GM19025 (cell line): ENCODE results near the gene NIPAL1.
A peak's percentile ranks its signal among the peaks of the same experiment; 100 is the strongest.

Experiments used
- ATAC-seq: cut with Tn5 transposase; IDR thresholded peaks from one replicate; pipeline ENCODE4 v1.9.1; 2021; ENCODE audit warnings: mild to moderate bottlenecking, low read depth, moderate library complexity; ENCODE audit not compliant: unreplicated experiment

NIPAL1 gene

DNA sequence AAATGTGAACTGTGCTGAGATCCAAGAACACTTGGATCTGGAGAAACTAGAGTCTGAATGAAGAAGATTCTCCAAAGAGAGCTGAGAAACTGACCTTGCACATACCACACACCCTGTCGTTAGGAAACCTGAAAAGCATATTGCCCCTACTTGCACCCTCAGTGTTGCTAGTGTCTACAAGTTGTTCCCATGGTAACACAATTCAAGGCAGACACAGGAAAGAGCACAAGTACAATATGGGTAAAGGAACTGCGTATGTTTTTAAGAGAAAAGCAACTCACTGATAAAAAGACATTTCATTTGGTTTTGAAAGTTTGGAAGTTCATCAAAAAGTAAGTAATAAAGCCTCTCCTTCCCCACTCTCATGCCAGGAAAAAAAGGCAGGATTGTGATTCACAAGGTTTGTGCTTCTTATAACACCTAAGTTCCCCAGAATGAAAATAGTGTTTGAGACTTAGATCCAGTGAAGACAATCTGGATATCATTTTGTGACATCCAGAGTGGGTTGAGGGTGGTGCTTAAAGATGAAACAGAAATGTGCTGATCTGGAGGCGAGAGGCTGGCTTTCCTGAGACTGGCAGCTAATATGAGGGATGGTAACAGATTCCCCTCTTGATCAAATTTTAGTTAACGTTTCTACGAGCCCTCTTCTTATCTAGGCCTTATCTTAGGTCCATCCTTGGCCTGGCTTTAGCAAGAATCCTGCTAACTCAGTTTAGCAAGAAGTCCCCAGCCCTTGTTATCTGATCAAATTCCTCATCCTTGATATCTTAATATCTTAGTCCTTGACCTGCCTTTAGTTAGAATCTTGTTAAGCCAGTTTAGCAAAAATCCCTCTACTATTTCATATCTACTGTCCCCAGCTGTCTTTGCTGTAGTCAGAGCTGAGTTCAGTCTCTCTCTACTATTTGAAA, 42.3 kb downstream of the NIPAL1 start:
- ATAC-seq = no peak

DNA sequence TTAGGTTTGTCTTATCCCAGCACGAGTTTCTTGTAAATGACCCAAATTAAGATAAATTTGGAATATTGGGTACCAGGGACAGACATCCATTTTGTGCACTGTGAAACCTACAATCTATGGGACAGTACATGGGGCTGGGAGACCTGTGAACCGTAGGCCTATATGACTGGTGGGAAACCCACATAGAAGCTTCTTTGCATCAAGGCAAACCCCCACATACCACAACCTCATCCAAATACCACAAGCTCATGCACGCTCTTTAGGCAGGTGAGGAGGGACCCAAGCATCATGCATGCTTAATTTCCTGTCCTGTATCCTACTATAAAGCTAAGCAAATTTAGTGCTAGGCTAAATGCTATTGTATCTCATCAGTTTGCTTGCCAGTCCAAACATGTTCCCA, 47.8 kb downstream of the NIPAL1 start:
- no peak for ATAC-seq

DNA sequence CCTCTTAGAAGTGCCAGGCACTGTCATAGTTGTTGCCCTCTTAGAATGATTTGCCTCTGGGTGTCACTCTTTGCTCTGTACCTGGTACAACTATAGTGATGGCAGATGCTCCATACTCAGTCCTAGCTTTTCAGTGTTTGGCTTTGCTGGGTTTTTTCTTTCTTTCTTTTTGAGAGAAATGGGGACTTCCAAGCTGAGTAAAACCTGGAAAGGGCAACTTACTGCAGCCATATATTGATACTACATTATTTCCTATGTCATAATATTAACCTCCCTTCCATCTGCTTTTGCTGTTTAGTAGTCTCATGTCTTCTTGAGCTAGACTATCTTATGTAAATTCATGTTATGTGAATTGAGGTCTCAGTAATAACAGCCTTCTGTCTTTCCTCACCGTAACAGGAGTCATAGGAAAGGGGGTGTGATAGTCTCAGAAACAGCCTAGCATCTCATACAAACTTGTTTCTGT, 49.0 kb downstream of the NIPAL1 start:
- peak; percentile 72 for ATAC-seq

DNA sequence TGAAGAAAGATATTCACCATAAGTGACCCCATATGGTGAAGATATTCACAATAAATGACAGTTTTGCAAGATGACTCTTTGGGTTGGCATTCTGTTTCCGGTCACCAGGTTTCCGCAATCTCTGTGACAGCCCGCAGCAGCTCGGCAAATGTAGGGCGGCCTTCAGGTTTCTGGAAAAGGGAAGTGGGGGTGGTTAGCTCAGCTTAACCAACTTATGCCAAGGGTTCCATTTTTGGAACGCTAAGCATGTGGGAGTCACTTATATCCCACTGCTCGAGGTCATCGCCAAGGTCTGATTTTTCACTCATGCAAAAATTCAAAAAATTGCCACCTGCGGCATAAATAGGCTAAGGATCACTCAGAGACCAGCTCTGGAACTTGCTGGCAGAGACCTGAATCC, 51.0 kb downstream of the NIPAL1 start:
- ATAC-seq = no peak

DNA sequence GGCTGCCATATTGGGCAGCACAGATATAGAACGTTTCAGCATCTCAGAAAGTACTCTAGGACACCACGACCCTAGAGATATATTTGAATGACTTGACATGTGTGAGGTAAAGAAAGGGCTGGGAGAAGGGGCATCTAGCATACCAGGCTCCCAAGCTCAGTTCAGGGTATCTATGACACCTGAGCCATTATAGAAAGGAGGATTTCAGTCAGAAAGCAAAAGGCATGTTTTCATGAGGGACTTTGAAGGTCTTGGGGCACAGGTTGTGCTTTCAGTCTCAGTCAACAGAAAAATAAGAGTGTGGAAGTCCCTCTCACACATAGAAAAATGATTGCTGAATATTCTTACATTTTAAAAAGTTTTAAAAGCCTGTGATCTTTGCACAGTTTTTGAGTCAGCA, 51.6 kb downstream of the NIPAL1 start:
- no peak for ATAC-seq

DNA sequence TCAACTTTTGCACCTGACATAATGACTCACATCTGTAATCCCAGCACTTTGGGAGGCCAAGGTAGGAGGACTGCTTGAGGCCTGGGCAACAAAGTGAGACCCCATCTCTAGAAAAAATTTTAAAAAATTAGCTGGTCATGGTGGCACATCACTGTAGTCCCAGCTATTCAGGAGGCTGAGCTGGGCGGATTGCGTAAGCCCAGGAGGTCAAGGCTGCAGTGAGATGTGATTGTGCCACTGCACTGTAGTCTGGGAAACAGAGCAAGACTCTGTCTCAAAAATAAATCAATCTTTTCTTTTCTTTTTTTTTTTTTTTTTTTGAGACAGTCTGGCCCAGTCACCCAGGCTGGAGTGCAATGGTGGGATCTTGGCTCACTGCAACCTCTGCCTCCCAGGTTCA, 52.5 kb downstream of the NIPAL1 start:
- no peak for ATAC-seq

DNA sequence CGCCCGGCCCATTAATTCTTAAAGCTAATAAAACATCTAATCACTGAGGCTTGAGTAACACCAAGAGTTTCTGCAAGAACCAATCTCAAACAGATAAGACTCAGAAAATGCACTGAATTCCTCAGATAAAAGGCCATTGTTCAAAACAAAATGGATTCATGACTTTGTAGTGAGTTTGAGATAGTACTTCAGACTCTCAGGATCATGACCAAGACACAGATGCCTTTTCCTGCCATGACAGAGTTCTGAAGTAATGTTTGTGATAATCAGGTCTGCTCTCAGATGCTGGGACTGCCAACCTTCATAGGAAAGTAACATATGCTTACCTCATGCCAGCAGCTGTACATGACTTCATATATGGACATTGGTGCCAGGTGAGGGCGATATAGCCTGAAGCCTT, 54.6 kb downstream of the NIPAL1 start:
- ATAC-seq = no peak

DNA sequence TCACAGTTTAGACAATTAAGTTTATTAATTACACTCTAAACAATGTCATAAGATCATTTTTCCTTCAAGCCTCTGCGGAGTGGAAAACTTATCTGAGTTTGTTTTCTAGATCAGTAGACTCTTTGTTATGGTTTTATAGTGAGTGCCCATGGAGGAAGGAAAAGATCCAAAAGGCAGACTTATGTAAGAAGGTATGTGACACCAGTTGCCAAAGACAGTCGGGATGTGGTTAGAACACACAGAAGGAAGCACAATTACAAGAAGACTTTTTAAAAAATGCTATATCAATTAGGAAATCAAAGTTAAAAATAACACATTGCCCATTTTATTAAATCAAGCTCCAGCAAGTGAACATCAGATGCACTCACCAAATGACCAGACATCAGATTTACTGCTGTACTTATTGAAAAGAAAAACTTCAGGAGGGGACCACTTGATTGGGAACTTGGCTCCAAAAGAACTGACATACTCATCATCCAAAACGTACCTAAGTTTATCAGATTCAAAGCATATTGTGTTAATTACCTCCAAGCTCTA, 57.1 kb downstream of the NIPAL1 start:
- no peak for ATAC-seq

DNA sequence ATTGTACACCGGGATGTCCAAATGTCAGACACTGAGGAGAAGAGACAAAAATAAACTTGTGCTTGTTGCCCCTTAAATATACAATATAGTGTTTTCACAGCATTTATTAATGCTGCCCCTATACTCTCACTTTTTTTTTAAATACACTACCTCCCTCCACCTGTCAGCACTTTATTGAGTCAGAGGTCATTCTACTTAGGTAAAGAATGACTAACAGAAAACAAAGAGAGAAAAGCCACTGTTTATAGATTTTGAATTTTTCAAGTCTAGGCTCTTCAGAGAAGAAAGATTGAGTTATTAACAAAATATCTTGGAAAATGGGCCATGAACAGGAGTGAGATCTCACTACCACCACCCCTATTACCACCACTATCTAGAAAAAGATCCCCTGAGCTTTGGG, 58.1 kb downstream of the NIPAL1 start:
- ATAC-seq = no peak

DNA sequence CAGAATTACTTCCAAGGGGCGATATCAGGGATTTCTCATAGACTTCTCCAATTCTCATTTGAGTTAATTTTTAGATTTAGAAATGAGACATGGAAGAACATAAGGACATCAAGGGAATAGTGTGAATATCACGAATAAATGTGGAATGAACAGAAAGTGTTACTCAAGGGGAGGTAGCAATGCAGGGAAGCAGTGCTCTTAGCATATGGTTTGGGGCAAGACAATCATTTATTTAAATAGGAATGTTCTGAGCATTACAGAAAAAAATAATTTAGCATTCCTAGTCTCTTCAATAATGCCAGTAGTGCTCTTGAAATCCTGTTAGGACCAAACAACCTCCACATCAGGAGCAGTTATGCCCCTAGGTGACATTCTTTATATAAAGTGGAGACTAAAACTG, 61.9 kb downstream of the NIPAL1 start:
- no peak for ATAC-seq

DNA sequence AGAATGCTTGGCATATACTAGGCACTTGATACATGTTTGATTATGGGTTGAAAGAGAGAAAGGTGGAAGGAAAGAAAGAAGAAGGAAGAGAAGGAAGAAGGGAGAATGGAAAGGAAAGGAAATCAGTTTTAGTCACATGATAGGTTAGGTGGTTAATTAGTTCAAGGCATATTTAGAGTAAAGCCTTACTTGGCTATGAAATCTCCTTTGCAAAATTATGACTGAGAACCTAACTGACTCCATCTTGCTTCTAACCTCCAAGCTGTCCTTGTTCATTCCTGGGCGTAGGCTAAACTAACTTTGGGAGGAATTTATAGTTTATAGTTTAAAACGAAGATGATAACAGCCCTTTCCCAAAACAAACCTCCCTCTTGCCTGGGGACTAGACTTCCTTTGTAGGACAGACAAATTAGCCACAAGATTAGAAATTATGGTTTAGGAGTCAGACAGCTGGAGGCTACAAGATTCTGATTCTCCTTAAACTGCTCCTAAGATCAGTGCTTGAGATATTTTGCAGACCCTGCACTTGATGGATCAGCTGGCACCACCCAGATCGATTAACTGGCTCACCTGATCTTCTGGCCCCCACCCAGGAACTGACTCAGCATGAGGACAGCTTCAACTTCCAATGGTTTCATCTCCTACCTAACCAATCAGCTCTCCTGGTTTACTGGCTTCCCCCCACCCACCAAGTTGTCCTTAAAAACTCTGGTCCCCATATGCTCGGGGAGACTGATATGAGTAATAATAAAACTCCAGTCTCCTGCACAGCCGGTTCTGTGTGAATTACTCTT, 62.5 kb downstream of the NIPAL1 start:
- no peak for ATAC-seq

DNA sequence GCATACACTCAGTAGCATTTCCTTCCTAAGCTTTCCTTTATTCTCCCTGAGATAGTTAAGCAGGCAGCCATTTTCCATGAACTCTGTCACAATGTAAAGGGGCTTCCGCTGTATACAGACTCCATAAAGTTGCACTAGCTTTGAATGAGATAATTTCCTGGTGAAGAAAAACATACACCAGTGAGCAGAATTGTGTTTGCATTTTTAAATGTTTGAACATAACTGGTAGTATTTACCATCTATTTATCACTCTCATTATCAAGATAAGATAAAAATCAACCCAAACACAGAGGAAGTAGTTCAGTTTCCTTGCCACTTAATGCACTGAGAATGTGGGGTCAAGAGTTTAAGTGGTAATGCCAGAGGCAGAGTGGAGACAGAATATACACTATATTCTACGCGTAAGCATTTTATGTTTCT, 63.4 kb downstream of the NIPAL1 start:
- ATAC-seq = no peak

DNA sequence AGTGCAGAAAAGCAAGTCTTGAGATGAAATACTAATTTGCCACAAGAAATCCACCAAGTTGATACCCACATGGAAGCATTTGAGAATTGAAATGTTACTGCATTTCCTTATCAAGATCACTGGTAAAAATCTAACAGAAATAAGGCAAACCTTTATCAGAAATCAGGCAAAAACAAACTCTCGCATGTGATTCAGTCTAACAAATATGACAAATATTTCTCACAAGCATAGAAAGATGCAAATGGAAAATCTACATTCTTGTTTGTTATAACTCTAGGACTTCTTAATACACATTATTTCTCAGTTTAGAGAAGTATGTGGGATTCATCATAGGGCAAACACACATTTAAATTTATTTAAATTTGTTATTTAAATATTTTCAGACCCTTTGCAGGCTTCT, 64.6 kb downstream of the NIPAL1 start:
- ATAC-seq = no peak

DNA sequence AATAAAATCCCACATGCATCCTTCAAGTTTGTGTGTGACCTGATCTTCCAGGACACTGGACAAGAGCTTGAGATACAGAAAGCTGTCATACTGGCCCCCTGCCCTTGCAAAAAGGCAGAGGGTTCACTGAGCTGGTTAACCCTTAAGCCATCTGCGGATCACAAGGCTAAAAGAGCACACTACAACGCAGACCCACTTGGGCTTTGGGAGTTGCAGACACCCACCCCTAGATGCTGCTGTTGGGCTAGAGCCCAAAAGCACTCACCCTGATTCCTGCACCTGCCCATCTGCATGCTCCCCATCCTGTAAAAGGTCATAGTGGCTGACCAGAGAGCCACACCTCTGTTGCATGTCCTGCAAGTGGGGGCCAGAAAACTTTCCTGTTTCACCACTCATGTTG, 66.4 kb downstream of the NIPAL1 start:
- no peak for ATAC-seq

DNA sequence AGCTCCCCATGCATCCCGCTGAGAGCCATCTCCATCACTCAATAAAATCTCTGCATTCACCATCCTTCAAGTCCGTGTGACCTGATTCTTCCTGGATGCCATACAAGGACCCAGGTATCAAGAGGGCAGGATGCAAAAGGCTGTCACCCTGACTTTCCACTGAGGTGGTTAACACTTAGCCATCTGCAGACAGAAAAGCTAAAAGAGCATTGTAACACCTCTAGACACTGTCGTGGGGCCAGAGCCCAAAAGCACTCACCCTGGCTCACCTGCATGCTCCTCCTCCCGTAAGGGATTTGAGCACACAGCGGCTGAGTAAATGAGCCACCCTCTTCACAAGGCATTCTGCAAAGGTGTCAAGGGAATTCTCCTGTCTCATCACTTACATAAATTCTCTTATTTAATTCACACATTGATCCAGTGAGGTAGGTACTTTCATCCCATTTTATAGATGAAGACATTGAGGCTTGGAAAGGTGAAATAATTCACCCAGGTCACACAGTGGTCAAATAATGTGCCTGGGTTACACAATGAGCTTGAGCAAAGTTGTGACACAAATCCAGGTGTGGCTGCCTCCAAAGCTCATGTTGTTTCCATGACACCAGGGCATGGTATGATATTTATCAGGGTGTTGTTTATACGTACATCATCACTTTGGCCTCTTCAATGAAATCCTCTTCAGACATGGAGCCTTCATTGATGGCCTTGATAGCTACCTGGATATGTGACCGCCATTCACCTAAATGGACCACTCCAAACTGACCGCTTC, 69.4 kb downstream of the NIPAL1 start:
- ATAC-seq = no peak
